ENCODE results near the gene INTU. TPM values are rescaled to one million over a fixed set of nuclear protein-coding genes. Genes with fewer than 3 reads are reported as not detected.
A peak's percentile ranks its signal among the peaks of the same experiment; 100 is the strongest.

INTU gene
- polyA plus RNA-seq, 2 of the 4 experiments (the other 2 are of a cell fraction), result 1.8 to 4.7 TPM

DNA sequence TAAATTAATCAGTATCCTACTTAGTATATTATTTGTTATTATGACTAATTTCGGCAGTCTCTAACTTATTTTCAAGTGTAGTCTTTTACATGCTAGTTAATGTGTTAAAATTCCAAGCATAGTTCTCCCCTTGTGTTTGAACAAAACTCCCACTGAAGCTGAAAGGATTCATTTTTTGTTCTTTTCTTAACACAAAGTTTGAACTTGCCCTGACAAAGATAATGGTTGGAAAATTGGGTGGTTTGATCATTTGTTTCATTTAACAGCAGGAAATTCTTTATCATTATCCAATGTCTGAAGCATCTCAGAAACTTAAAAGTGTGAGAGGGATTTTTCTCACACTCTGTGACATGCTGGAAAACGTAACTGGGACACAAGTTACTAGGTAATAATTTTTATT, 36.0 kb downstream of the INTU start (continued):
- TF ChIP-seq, protein P1, sequence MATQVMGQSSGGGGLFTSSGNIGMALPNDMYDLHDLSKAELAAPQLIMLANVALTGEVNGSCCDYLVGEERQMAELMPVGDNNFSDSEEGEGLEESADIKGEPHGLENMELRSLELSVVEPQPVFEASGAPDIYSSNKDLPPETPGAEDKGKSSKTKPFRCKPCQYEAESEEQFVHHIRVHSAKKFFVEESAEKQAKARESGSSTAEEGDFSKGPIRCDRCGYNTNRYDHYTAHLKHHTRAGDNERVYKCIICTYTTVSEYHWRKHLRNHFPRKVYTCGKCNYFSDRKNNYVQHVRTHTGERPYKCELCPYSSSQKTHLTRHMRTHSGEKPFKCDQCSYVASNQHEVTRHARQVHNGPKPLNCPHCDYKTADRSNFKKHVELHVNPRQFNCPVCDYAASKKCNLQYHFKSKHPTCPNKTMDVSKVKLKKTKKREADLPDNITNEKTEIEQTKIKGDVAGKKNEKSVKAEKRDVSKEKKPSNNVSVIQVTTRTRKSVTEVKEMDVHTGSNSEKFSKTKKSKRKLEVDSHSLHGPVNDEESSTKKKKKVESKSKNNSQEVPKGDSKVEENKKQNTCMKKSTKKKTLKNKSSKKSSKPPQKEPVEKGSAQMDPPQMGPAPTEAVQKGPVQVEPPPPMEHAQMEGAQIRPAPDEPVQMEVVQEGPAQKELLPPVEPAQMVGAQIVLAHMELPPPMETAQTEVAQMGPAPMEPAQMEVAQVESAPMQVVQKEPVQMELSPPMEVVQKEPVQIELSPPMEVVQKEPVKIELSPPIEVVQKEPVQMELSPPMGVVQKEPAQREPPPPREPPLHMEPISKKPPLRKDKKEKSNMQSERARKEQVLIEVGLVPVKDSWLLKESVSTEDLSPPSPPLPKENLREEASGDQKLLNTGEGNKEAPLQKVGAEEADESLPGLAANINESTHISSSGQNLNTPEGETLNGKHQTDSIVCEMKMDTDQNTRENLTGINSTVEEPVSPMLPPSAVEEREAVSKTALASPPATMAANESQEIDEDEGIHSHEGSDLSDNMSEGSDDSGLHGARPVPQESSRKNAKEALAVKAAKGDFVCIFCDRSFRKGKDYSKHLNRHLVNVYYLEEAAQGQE (IDR thresholded peaks at IDR 0.05), result no peak
- no peak for TF ChIP-seq CBX2 (IDR thresholded peaks at IDR 0.05; ENCODE audit: borderline replicate concordance, low read depth)
- no peak for TF ChIP-seq RNF2 (IDR thresholded peaks at IDR 0.05; ENCODE audit: borderline replicate concordance, low read depth)
- TF ChIP-seq RFX5 (IDR thresholded peaks at IDR 0.05), result no peak
- TF ChIP-seq NFE2L2 (conservative IDR thresholded peaks at IDR 0.05; ENCODE audit: low read length), result no peak
- TF ChIP-seq, protein P2, sequence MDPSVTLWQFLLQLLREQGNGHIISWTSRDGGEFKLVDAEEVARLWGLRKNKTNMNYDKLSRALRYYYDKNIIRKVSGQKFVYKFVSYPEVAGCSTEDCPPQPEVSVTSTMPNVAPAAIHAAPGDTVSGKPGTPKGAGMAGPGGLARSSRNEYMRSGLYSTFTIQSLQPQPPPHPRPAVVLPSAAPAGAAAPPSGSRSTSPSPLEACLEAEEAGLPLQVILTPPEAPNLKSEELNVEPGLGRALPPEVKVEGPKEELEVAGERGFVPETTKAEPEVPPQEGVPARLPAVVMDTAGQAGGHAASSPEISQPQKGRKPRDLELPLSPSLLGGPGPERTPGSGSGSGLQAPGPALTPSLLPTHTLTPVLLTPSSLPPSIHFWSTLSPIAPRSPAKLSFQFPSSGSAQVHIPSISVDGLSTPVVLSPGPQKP (IDR thresholded peaks at IDR 0.05; ENCODE audit: low read depth, low read length), result no peak

DNA sequence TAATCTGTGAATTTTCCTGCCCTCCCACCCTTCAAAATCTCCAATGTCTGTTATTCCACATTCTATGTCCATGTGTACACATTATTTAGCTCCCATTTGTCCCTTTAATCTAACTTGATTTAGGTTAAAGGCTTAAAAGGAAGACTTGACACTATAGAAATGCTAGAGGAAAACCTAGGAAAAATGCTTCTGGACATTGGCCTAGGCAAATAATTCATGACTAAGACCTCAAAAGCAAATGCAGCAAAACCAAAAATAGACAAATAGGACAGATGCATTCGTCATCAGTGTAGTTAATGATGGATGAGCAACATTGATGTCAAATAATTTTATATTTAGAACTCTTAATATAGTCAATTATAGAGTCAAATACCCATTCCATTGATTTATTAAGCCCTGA, 36.9 kb downstream of the INTU start:
- no peak for FAIRE-seq
- no peak for DNase-seq (ENCODE audit: low read depth in 1 of 2, low spot score in 1 of 2)
- WGBS (ENCODE audit: missing lambda C conversion rate), result 19% methylated on average over 1 of the region's 1 CpG
- CTCF ChIA-PET, result no interaction called here
- H3K4me3 ChIP-seq, result no peak overlapping the region
- POLR2A ChIA-PET, result no interaction called here
- H3K27ac ChIP-seq, result no peak overlapping the region
- 0 out of 3 replicates have a peak, but pooled peaks cover 9% of the 10 kb centered on the region for H3K4me1 ChIP-seq
- peak overlapping the region; percentile 32; the same call in 1 of the 3 replicates for H3K4me2 ChIP-seq
- TF ChIP-seq NR3C1 (IDR thresholded peaks at IDR 0.05), result no peak
- TF ChIP-seq FOSL2 (IDR thresholded peaks at IDR 0.05), result 0 out of 2 replicates have a peak, but pooled peaks have one; percentile 6
- TF ChIP-seq FOSL2 (CRISPR knock-in tag; IDR thresholded peaks at IDR 0.05), result no peak
- no peak for ATAC-seq
- H3K9me3 ChIP-seq, result no peaks in the 10 kb centered on the region

DNA sequence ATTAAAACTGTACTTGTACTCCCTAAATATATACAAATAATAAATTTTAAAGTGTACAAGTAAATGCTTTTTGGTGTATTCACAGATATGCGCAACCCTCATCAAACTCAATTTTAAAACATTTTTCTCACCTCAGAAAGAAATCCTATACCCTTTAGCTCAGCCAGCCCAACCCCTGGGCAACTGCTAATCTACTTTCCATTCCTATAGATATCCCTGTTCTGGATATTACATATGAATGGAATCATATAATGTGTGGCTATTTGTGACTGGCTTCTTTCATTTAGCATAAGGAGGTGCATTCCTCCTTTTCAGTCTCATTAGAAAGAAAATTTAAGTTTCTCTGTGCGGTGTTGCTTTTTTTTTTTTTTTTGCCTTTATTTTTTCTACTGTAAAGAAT, 39.4 kb downstream of the INTU start:
- no peak overlapping the region for H3K4me2 ChIP-seq
- WGBS (ENCODE audit: missing lambda C conversion rate), result 95% methylated on average over 2 of the region's 2 CpGs
- DNase-seq (ENCODE audit: low read depth in 1 of 2, low spot score in 1 of 2) (no peak), ATAC-seq (no peak), FAIRE-seq (no peak)
- no peak overlapping the region for H3K27ac ChIP-seq
- ChIA-PET POLR2A (no interaction called here), CTCF (no interaction called here)
- no peaks in the 10 kb centered on the region for H3K9me3 ChIP-seq
- H3K4me3 ChIP-seq, result no peak overlapping the region
- no peak for TF ChIP-seq TP53 (CRISPR knock-in tag; IDR thresholded peaks at IDR 0.05)
- no peak for TF ChIP-seq JUNB (IDR thresholded peaks at IDR 0.05)
- H3K4me1 ChIP-seq, result 0 out of 3 replicates have a peak, but pooled peaks cover 9% of the 10 kb centered on the region

DNA sequence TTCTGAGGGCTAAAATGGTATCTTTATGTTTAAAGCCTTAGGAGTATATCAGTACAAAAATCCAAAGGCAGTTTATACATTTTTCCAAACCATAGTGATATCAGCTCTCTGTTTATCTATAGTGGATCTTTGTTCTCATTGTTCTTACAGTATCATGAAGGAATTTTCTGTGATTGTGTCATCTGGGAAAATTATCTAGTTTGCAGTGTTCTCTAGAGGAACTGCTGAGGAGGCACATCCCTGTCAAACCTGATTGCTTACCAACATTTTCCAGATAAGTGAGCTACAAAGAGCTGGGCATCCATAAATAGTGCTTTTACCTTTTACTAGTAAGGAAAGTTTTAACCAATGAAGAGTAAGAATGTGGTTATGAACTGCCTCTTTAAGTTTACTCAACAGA, 52.5 kb downstream of the INTU start:
- no peak for DNase-seq (ENCODE audit: low read depth in 1 of 2, low spot score in 1 of 2)
- Histone ChIP-seq H3K4me3 (no peak overlapping the region), H3K4me2 (no peak overlapping the region), H3K4me1 (peaks cover 6% of the 10 kb centered on the region; the same call in 1 of the 3 replicates), H3K27ac (no peak overlapping the region), H3K9me3 (no peaks in the 10 kb centered on the region)
- no peak for TF ChIP-seq HOXB5 (CRISPR knock-in tag; IDR thresholded peaks at IDR 0.05)
- TF ChIP-seq MAFK (IDR thresholded peaks at IDR 0.05; ENCODE audit: partially characterized antibody), result peak; percentile 12
- POLR2A ChIA-PET, result no interaction called here
- FAIRE-seq, result no peak
- CTCF ChIA-PET, result interaction anchor here (1.9 kb wide), 1 partner anchor 47 kb away, joined by 6 read pairs; no protein-coding TSS in a partner anchor
- ATAC-seq, result no peak

DNA sequence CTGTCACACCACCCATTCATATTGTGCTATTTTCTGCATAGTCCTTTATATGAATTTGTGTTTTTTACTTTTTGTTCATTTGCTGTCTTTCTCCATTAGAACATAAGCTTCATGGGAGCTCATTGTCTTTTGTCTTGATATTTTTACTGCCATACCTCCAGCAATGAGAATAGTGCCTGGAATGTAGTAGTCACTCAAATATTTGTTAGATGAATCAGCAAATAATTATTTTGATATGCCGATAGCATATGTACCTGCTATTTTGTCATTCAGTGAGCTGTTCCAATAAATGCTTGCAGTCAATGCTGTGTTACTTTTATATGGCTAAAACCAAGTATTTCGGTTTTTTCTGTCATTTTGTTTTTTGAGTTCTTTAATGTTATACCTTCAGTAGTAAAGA, 53.9 kb downstream of the INTU start:
- FAIRE-seq (no peak), ATAC-seq (no peak), DNase-seq (ENCODE audit: low read depth in 1 of 2, low spot score in 1 of 2) (no peak)
- Histone ChIP-seq H3K27ac (no peak overlapping the region), H3K9me3 (no peaks in the 10 kb centered on the region), H3K4me1 (peaks cover 6% of the 10 kb centered on the region; the same call in 1 of the 3 replicates), H3K4me3 (no peak overlapping the region), H3K4me2 (no peak overlapping the region)
- WGBS (ENCODE audit: missing lambda C conversion rate), result 29% methylated on average over 2 of the region's 2 CpGs
- ChIA-PET POLR2A (no interaction called here), CTCF (interaction anchor here (0.7 to 1.9 kb wide), 2 partner anchors 45 to 46 kb away, joined by 4 to 6 read pairs; no protein-coding TSS in a partner anchor)
- TF ChIP-seq KDM5A (IDR thresholded peaks at IDR 0.05) (no peak), MAFK (IDR thresholded peaks at IDR 0.05; ENCODE audit: partially characterized antibody) (peak; percentile 25), JUNB (IDR thresholded peaks at IDR 0.05) (no peak), JUN (IDR thresholded peaks at IDR 0.05) (no peak)
